DMS153 (cell line): ENCODE data around the gene ZNF74.
A peak's percentile ranks its signal among the peaks of the same experiment; 100 is the strongest.
"Not testable (repeated sequence)": the region's sequence is repeated elsewhere in the genome, so short reads cannot be mapped to it uniquely, and the experiment has no call there.

Source experiments
- DNase-seq: peaks from one replicate; lab custom pipeline; 2025; lab: John Stamatoyannopoulos, UW

ZNF74 gene

GRCh38 chr22:20448630-20449029 is 54.7 kb downstream of the ZNF74 start:
- no peak for DNase-seq

DNA sequence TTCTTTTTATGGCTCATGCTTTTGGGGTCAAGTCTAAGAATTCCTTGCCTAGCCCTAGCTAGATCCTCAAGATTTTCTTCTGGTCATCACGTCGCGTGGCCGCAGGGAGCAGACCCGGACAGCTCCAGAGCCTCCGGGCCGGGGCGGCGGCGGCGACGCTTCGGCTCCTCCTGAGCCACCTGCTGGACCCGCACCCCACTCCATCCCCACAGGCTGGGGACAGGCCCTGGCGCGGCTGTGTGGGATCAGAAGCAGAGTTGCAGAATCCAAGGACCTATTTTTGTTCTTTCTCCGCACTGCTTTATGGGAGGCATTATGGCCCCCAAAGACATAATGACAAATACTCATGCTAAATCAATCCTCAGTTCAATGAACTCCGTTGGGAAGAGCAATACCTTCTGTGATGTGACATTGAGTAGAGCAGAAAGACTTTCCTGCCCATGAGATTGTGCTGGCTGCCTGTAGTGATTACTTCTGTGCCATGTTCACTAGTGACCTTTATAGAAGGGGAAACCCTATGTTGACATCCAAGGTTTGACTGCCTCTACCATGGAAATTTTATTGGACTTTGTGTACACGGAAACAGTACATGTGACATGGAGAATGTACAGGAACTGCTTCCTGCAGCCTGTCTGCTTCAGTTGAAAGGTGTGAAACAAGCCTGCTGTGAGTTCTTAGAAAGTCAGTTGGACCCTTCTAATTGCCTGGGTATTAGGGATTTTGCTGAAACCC is 56.0 kb downstream of the ZNF74 start:
- no peak for DNase-seq

DNA sequence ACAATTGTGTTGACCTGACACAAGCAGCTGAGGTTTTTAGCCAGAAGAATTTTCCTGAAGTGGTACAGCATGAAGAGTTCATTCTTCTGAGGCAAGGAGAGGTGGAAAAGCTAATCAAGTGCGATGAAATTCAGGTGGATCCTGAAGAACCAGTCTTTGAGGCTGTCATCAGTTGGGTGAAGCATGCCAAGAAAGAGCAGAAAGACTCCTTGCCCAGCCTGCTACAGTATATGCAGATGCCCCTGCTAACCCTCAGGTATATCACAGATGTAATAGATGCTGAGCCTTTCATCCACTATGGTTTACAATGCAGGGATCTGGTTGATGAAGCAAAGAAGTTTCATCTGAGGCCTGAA is 56.6 kb downstream of the ZNF74 start:
- no peak for DNase-seq

- DNase-seq, result not testable (repeated sequence)
Measured at GRCh38 chr22:20451129-20451778, 57.3 kb downstream of the ZNF74 start.

GRCh38 chr22:20451920-20452319 is 58.0 kb downstream of the ZNF74 start:
- no peak for DNase-seq

- DNase-seq, result no peak
Measured at GRCh38 chr22:20453222-20453621, 59.3 kb downstream of the ZNF74 start.

DNA sequence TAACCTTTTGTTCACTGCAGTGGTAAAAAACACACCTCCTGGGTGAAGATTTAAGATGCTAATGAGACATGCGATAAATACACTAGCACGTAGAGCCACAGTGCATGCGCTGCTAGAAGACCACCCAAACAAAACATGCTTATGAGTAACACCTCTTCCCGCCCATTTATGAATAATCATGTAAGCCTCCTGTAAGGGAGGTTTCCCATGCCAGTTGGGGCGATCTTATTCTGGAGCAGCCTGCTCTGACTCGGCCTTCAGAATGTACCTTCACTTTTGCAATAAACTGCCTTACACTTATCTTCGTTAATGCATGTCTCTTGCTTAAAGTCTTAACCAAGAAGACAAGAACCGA is 61.7 kb downstream of the ZNF74 start:
- DNase-seq, result no peak

DNA sequence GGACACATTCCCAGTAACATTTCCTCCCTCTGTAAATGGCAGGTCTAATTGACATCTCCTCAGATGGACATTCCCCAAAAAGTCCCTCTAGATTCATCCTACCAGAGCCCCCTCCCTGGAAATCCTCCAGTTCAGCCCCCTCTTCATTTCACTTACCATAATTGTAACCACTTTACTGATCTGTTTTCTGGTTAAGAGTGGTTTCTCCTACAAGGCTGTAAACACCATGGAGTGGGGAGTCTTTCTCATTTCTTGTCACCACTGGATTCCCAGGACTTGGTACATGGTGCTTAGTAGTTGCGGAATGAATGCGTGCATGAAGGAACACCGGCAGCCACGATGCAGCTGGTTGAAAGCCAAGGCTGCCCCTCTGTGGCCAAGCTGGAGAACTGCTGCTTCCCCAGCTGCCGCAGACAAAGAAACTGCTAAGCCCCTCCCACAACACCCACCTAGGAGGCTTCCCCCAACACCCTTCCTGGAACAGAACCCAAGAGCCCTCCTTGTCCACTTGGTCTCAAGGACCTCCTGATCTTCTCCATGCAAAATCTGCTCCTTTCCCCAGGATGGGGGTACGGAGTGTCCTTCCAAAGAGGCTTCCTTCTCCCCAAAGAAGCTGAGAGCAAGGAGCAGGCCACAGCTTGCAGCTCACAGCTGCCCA is 62.2 kb downstream of the ZNF74 start:
- DNase-seq, result peak; percentile 67

DNA sequence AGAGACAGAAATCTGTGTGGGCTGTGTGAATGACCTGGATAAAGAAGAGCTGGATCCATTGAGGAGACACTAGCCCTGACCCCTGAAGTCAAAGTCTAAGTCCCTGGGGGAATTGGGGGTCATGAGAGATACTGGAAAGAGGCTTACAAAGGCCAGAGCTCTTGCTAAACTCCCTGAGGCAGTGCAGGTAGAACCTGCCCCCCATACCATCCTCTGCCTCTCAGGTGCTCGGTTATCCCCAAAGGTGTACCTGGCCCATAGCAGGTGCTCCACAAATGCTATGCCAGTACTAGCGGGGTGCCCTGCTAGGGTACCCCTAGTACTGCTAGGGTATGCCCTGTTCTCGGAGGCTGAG is 62.7 kb downstream of the ZNF74 start:
- no peak for DNase-seq

GRCh38 chr22:20457506-20458240 is 63.7 kb downstream of the ZNF74 start:
- DNase-seq, result no peak
